HG03342 (cell line): ENCODE results near the gene HELLS.
"Not testable (repeated sequence)": the region's sequence is repeated elsewhere in the genome, so short reads cannot be mapped to it uniquely, and the experiment has no call there.

Experiments used
- ATAC-seq: cut with Tn5 transposase; IDR thresholded peaks from one replicate; pipeline ENCODE4 v1.9.1; 2021; ENCODE audit warnings: mild to moderate bottlenecking, moderate library complexity; ENCODE audit not compliant: unreplicated experiment

Gene HELLS

DNA sequence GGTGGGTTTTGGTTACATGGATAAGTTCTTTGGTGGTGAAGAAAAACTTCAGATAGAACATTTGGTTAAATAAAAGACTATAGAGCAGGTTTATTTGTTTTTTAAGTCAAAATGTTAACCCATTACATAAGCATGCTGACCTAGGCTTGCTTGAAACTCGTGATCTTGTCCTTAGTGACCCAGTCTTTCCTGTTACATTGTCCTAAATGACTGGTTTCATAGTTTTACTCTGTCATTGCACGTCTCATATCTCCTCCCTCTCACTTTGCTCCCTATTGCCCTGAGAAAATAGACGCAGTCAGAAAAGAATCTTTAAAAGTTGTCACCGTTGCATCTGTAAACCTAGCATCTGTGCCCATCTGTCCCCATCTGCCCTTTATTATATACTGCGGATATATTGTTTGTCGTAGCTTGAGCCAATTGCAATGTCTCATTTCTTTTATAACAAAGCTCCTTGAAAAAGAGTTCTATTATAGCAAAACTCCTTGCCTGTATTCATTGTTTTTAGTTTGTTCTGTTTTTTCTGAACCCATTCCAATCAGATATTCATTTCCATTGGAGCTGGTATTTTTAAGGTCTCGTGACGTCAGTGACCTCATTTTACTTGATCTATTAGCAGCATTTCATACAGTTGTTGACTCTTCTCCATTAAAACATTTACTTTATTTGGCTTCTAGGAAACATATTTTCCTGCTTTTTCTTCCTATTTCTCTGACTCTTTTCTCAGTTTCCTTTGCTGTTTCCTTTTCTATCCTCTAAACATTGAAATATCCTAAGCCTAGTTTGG, 57.3 kb downstream of the HELLS start:
- no peak for ATAC-seq

DNA sequence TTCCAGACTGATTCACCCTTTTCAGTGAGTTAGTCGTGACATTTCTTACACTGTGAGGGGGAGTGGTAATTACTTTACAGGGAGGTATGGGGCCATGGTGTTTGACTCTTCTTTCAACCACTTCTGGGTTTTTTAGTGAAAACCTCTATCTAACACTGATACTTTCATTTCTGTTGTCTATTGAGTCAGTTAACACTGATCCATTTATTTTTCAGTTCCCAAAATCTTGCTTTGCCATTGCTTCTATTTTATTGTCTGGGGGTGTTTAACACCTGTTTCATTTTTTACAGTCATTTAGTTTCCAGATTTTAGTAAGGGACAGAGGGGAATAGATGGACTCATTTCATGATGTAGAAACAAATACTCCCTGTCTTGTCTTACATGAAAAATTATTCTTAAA, 61.5 kb downstream of the HELLS start:
- ATAC-seq: peak; percentile 82

DNA sequence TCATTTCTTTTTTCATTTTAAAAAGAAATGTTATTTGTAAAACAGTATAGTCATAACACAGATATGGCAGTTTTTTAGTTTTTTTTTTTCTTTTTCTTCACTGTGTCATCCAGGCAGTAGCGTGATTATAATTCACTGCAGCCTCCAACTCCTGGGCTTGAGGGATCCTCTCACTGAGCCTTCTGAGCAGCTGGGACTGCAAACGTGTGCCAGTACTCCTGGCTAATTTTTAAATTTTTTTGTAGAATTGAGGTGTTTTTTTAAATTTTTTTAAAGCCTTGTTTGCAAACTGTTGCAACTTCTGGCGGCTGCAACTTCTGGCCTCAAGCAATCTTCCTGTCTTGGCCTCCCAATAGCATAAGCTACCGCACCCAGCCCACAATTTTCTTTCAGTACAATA, 63.0 kb downstream of the HELLS start:
- ATAC-seq: no peak

DNA sequence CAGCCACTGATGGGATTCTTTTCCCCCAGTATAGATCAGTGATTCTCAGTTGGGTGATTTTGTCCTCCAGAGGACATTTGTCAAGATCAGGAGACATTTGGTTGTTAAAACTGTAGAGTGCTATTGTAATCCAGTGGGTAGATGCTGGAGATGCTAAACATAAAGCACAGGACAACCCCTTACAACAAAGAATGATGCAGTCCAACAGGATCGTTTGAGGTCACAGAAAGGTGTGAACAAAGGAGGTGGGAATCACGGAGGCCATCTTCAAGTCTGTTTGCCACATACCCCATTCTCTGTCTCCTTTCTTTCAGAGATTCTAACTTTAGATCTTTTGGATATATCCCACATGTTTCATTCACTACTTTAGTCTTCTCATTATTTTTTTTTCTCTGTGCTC, 69.0 kb downstream of the HELLS start:
- no peak for ATAC-seq

DNA sequence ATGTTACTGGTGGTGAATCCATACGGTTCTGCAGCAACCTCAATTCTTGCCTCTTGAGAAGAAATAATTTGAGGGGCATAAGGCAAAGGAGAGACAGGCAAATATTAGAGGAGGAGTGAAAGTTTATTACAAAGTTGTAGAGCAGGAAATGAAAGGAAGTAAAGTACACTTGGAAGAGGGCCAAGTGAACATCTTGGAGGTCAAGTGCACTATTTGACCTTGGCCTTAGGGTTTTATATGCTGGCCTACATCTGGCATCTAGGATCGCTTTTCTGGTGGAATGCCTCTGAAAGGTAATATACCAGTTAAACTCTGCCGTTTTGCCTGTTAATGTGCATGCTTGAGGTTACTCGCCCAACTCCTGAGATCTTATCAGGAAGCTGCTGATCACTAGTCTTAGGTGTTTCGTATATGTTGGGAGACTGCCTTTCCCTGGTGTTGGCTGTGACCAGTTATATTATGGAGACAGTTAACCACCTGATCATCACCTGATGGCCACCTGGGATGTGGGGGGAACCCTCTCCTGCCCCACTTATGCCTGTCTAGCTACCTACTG, 71.9 kb downstream of the HELLS start:
- ATAC-seq: no peak

DNA sequence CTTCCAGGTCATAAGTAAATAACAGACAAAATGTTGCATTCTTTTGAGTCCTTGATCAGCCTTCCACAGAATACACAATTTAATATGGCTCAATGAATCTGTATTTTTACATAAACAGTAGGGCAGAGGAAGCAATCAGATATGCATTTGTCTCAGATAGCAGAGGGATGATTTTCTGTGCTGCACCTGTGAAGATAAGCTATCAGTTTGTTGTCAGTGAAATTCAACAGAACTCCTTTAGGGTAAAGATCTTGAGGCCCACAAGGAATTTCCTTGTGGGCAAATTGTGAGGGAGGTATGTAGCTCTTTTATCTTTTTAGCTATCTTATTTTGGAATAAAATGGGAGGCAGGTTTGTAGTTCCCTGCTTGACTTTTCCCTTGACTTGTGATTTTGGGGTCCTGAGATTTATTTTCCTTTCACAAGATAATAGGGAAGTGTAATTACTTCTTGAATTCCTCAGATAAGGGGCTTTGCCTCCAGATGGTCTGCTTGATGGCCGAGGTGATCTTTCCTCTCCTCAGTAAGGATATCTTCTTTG, 77.1 kb downstream of the HELLS start:
- ATAC-seq: no peak

DNA sequence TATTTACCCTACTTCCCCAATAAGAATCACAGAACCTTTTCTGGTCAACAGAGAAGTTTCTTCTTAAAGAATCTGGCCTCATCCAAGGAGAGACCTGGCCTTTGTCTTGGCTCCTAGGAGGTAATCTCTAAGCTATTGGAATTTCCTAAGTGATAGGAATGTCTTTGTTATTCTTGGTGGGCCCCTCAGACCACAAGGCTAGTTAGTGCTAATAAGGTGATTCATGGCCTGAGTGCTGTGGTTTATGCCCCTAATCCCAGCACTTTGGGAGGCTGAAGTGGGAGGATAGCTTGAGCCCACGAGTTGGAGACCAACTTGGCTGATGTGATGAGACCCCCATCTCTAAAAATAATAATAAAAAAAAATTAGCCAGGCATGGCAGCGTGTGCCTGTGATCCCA, 78.0 kb downstream of the HELLS start:
- no peak for ATAC-seq

DNA sequence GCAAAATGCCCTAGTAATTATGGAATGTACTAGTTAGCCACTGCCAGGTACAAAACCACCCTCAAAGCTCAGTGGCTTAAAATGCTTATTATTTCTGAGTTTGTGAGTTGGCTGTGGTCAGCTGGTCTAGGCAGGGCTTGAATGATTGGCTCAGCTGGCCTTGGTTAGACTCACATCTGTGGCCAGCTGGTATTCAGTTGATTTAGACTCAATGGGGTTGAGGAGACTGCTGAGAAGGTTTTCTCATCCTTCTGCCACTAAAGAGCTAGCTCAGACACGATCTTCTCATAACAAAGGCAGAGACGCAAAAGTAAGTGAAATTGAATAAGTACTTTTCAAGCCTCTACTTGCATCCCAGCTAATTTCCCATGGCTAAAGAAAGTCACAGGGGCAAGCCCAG, 80.9 kb downstream of the HELLS start:
- ATAC-seq: no peak

DNA sequence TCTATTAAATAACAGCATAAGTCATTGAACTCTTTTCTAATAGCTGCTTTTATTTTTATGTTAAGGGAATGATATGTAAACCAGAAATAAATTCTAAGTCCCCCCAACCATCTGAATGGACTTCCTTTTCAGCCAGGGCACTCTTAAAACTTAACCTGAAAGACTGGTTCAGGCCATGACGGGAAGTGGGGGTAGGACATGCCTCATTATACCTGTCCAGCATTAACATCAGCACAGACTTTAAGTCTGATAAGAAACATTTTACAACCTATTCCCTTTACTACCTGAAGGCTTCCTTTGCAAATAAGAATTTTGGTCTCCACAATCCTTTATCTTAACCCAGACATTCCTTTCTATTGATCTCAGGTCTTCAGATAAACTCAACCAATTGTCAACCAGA, 81.9 kb downstream of the HELLS start:
- ATAC-seq: no peak

DNA sequence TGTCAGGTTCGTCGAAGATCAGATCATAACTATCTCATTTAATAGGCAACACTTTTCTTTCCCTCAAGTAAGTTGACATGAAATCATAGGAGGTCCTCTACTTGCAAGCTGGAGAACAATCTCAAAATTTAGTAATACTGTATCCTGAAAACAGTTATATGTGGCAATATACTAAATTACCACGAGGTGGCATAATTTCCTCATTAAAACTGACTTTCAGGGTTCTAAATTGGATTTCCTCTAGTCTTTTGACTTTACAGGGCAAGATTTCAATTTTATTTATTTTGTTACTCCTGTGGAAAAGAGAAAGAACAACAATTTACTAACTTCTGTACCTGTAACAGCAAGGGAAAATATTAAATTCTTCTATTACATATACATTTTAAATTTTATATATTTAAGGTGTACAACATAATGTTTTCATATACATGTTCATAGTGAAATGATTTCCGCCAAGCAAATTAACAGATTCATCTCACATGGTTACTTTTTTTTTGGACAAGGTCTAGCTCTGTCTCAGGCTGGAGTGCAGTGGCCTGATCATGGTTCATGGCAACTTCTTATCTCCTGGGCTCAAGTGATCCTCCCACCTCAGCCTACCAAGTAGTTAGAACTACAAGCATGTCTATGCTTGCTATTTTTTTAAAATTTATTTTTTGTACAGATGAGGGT, 84.6 kb downstream of the HELLS start:
- ATAC-seq: peak; percentile 68

DNA sequence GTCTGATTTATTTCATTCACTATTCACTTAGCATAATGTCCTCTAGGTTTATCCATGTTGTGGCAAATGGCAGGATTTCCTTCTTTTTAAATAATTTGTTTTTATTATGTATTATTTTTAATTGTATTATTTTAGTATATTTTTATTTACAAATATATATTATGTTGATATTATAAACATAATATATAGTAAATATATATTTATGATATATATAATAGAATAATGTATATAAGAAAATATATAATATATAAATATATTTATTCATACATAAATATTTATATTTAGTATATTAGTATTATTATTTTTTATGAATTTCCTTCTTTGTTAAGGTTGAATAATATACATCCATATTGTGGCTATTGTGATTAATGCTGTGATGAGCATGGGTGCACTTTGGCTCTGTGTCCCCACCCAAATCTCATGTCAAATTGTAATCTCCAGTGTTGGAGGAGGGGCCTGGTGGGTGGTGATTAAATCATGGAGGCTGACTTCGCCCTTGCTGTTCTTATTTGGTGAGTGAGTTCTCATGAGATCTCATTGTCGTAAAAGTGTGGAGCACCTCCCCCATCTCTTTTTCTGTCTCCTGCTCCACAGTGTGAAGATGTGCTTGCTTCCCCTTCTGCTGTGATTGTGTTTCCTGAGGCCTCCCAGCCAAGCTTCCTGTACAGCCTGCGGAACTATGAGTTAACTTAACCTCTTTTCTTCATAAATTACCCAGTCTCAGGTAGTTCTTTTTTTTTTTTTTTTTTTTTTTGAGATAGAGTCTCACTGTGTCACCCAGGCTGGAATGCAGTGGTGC, 85.7 kb downstream of the HELLS start:
- no peak for ATAC-seq

DNA sequence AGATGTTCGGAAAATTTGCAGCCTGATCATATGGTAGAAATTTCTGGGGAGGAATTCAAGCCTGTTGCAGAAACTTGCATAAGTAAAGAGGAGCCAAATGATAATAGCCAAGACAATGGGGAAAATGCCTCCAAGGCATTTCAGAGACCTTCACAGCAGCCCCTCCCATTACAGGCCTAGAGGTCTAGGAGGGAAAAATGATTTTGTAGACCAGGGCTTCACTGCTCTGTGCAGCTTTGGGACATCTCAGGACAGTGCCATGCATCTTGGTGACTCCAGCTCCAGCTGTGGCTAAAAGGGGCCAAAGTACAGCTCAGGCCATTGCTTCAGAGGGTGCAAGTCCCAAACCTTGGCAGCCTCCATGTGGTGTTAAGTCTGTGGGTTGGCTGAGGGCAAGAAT, 87.4 kb downstream of the HELLS start:
- no peak for ATAC-seq

DNA sequence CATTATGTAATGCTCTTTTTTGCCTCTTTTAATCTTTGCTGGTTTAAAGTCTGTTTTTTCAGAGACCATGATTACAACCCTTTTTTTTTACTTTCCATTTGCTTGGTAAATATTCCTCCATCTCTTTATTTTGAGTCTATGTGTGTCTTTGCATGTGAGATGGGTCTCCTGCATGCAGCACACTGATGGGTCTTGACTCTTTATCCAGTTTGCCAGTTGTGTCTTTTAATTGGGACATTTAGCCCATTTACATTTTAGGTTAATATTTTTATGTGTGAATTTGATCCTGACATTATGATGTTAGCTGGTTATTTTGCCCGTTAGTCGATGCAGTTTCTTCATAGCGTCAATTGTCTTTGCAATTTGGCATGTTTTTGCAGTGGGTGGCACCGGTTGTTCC, 92.5 kb downstream of the HELLS start:
- not testable (repeated sequence) for ATAC-seq

DNA sequence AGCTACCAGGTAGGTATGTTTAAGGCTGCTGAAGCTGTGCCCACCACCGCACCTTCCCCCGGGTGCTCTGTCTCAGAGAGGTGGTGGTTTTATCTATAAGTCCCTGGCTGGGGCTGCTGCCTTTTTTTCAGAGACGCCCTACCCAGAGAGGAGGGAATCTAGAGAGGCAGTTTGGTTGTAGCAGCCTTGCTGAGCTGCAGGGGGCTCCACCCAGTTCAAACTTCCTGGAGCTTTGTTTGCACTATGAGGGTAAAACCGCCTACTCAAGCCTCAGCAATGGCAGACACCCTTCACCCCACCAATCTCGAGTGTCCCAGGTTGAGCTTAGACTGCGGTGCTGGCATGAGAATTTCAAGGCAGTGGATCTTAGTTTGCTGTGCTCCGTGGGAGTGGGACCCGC, 94.3 kb downstream of the HELLS start:
- no peak for ATAC-seq

DNA sequence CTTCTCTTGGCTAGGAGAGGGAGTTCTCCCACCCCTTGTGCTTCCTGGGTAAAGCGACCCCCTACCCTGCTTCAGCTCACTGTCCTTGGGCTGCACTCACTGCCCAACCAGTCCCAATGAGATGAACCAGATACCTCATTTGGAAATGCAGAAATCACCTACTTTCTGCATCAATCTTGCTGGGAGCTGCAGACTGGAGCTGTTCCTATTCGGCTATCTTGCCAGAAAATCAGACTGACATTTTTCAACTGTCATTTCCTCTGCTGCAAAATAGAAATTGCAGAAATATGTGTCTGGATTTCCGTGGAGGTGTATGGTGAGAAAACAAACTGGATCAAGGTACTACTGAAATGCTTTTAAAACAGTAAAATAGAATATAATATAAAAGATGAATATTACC, 95.0 kb downstream of the HELLS start:
- no peak for ATAC-seq

DNA sequence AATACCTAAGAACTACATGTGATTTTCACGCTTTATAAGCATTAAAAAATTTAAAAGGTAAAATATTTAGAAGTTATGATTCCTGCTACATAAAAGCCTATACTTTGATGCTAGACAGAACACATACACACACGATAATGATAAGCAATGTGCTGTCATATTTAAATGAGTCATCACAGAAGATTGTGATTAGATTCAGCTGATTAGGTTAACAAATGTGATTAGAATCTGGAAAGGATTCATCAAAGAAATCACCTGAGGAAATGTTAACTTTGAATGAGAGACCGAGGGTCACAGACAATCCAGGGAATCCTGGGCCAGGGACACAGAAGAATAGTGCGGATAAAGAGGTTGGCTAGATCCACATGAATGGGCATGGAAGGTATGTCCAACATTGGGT, 95.9 kb downstream of the HELLS start:
- no peak for ATAC-seq

DNA sequence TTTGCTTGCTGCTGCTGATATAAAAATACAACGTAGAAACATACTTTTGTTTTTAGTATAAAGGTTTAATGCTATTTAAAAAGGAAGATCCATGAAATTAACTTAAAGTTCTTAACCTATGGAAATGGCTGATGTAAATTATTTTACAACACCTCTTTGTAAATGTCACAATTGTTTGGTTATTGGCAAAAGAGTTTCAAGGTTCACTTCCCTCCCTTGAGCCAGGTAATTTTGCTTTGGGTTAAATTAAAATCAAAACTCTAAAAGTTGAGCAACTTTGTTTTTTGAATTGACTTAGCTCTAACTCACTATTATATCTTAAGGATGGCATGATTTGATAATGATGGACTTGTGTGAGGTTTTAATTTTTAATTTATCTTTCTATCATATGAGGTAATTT, 98.8 kb downstream of the HELLS start:
- no peak for ATAC-seq

DNA sequence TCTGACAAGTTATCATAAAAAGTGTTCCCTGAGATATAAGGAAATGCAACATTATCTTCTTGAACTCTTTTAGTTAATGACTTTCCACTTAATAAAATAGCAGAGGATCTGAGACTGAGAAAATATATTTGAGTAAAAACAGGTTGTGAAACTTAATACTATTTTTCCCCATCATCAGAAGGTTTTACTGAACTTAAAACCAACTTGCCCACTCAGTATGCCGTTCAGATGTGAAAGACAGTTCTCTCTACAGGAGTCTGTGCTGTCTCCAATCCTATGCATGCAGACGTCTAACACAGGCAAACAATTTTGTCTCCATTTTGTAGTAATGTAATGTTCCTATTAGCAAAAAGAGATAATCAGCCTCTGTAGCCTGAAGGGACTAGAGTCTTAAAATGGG, 99.7 kb downstream of the HELLS start:
- no peak for ATAC-seq
